ENCODE results near the gene KRT28.
"Not testable (repeated sequence)": the region's sequence is repeated elsewhere in the genome, so short reads cannot be mapped to it uniquely, and the experiment has no call there.

KRT28 gene

GRCh38 chr17:40779181-40779909 lies 20.4 kb downstream of the KRT28 start:
- in situ Hi-C loops (cut with MboI; ENCODE audit: low sequenced_read_pairs) = no loop called here

- in situ Hi-C loops (cut with MboI; ENCODE audit: low sequenced_read_pairs) = no loop called here
These were observed 21.3 kb downstream of the KRT28 start for GRCh38 chr17:40778461-40778860.

- in situ Hi-C loops (cut with MboI; ENCODE audit: low sequenced_read_pairs) = no loop called here
These were observed 21.8 kb downstream of the KRT28 start for GRCh38 chr17:40777971-40778370.

GRCh38 chr17:40777459-40777858 lies 22.3 kb downstream of the KRT28 start:
- in situ Hi-C loops (cut with MboI; ENCODE audit: low sequenced_read_pairs) = no loop called here

GRCh38 chr17:40775945-40776344 lies 23.8 kb downstream of the KRT28 start:
- in situ Hi-C loops (cut with MboI; ENCODE audit: low sequenced_read_pairs) = no loop called here

- in situ Hi-C loops (cut with MboI; ENCODE audit: low sequenced_read_pairs) = no loop called here
These were observed 27.7 kb downstream of the KRT28 start, which contains the start of gene KRT26 for GRCh38 chr17:40772101-40772500. Gene KRT26 (minus strand): TSS chr17:40772201. CDS start chr17:40772113, 88 bp downstream.

GRCh38 chr17:40765657-40766056 lies 34.1 kb downstream of the KRT28 start:
- in situ Hi-C loops (cut with MboI; ENCODE audit: low sequenced_read_pairs) = no loop called here

- in situ Hi-C loops (cut with MboI; ENCODE audit: low sequenced_read_pairs) = no loop called here
These were observed 36.0 kb downstream of the KRT28 start for GRCh38 chr17:40763752-40764151.

GRCh38 chr17:40760105-40761016 lies 39.4 kb downstream of the KRT28 start:
- in situ Hi-C loops (cut with MboI; ENCODE audit: low sequenced_read_pairs) = no loop called here

GRCh38 chr17:40755231-40755630 lies 44.5 kb downstream of the KRT28 start, which contains the start of gene KRT25:
Gene KRT25 (minus strand): TSS chr17:40755331. CDS start chr17:40755271, 60 bp downstream.
- in situ Hi-C loops (cut with MboI; ENCODE audit: low sequenced_read_pairs) = no loop called here

- in situ Hi-C loops (cut with MboI; ENCODE audit: low sequenced_read_pairs) = no loop called here
These were observed 46.0 kb downstream of the KRT28 start for GRCh38 chr17:40753804-40754203.

- in situ Hi-C loops (cut with MboI; ENCODE audit: low sequenced_read_pairs) = no loop called here
These were observed 48.7 kb downstream of the KRT28 start for GRCh38 chr17:40751065-40751464.

- in situ Hi-C loops (cut with MboI; ENCODE audit: low sequenced_read_pairs) = no loop called here
These were observed 49.4 kb downstream of the KRT28 start for GRCh38 chr17:40750391-40750790.

GRCh38 chr17:40748666-40749065 lies 51.1 kb downstream of the KRT28 start:
- in situ Hi-C loops (cut with MboI; ENCODE audit: low sequenced_read_pairs) = not testable (repeated sequence)

All from HL-60/S4 treated with retinoic acid at 250 ng/mL for 4 days and 3 days (cell line).